ENCODE measurements around the gene COMMD7. TPM values are rescaled to one million over a fixed set of nuclear protein-coding genes. Genes with fewer than 3 reads are reported as not detected.

The COMMD7 gene
- total RNA-seq, 1 experiment from 2014 or later, result 13.2 TPM

- TF ChIP-seq MAX (IDR thresholded peaks at IDR 0.05), result no peak
- no peak for TF ChIP-seq SP1 (IDR thresholded peaks at IDR 0.05; ENCODE audit: low read depth)
- TF ChIP-seq ZBTB33 (IDR thresholded peaks at IDR 0.05; ENCODE audit: extremely low read depth, insufficient replicate concordance, low read length), result no peak
- no peak for TF ChIP-seq EZH2phosphoT487 (IDR thresholded peaks at IDR 0.05; ENCODE audit: borderline replicate concordance)
- TF ChIP-seq SRF (IDR thresholded peaks at IDR 0.05; ENCODE audit: low read depth), result no peak
- TF ChIP-seq CEBPB (IDR thresholded peaks at IDR 0.05; ENCODE audit: low read depth), result no peak
- no peak for TF ChIP-seq ZNF274 (IDR thresholded peaks at IDR 0.05; ENCODE audit: low read depth, low read length)
- no peak for TF ChIP-seq CBX3 (IDR thresholded peaks at IDR 0.05; ENCODE audit: low read depth)
- no peak for TF ChIP-seq FOSL1 (IDR thresholded peaks at IDR 0.05; ENCODE audit: low read depth)
These were observed 70.8 kb downstream of the COMMD7 start (continued) for GRCh38 chr20:32672394-32672981.

GRCh38 chr20:32670773-32671455 lies 72.4 kb downstream of the COMMD7 start:
- ChIA-PET POLR2A (no interaction called here), CTCF (interaction anchor here (5.9 kb wide), 1 partner anchor 107 kb away, joined by 185 read pairs; no protein-coding TSS in a partner anchor), RAD21 (ENCODE audit: low non-redundant PET in 1 of 2, low total read pairs in 2 of 2, uncharacterized antibody in 2 of 2, unreplicated experiment in 2 of 2) (no interaction called here)
- H3K36me3 ChIP-seq (ENCODE audit: control insufficient read depth in 1 of 2, insufficient read depth in 2 of 2, low read length in 2 of 2), result no peaks in the 10 kb centered on the region
- no peak overlapping the region for H3K9ac ChIP-seq (ENCODE audit: low read length)
- peaks cover 2 to 3% of the 10 kb centered on the region in 2 experiments for H3K4me1 ChIP-seq (ENCODE audit: control insufficient read depth in 1 of 2, insufficient read depth in 2 of 2, low read length in 2 of 2)
- H3K9me3 ChIP-seq (ENCODE audit: control insufficient read depth in 1 of 2, insufficient read depth in 1 of 2, low read depth in 1 of 2, low read length in 2 of 2), result no peaks in the 10 kb centered on the region
- BruUV-seq (replicated peaks), result no TSS peak
- no peak overlapping the region for H2AFZ ChIP-seq (ENCODE audit: low read depth, low read length, poor library complexity, severe bottlenecking)
- intact Hi-C loops (cut with micrococcal nuclease), result no loop called here
- H3K79me2 ChIP-seq (ENCODE audit: insufficient read depth, low read length), result no peaks in the 10 kb centered on the region
- H3K9me2 ChIP-seq (ENCODE audit: insufficient read depth), result no peaks in the 10 kb centered on the region
- no peaks in the 10 kb centered on the region for H4K20me1 ChIP-seq (ENCODE audit: insufficient read depth)
- H3K4me3 ChIP-seq (replicated peaks in 1 of 2; ENCODE audit: low read depth in 1 of 2, low read length in 2 of 2), result no peak overlapping the region
- ATAC-seq (no peak), DNase-seq (ENCODE audit: low read depth, low spot score) (no peak)
- H3K4me2 ChIP-seq (ENCODE audit: low read length), result no peak overlapping the region
- no peak overlapping the region for H3K27ac ChIP-seq (ENCODE audit: low read depth, low read length)
- no peaks in the 10 kb centered on the region for H3K27me3 ChIP-seq (ENCODE audit: insufficient read depth, low read length)
- no peak for TF ChIP-seq CEBPB (IDR thresholded peaks at IDR 0.05; ENCODE audit: low read depth)
- no peak for TF ChIP-seq ZFX (IDR thresholded peaks at IDR 0.05)
- no peak for TF ChIP-seq ZNF274 (IDR thresholded peaks at IDR 0.05; ENCODE audit: low read depth, low read length)
- no peak for TF ChIP-seq REST (IDR thresholded peaks at IDR 0.05; ENCODE audit: low read depth)
- no peak for TF ChIP-seq TCF7L2 (IDR thresholded peaks at IDR 0.05; ENCODE audit: borderline replicate concordance, extremely low read depth, insufficient read depth, insufficient read length)
- TF ChIP-seq ELF1 (IDR thresholded peaks at IDR 0.05; ENCODE audit: borderline replicate concordance, low read depth), result no peak
- TF ChIP-seq POLR2AphosphoS5 (IDR thresholded peaks at IDR 0.05; ENCODE audit: low read depth, low read length), result no peak
- TF ChIP-seq POLR2A (IDR thresholded peaks at IDR 0.05; ENCODE audit: borderline replicate concordance, extremely low read depth, insufficient read depth, insufficient read length), result no peak
- no peak for TF ChIP-seq SRF (IDR thresholded peaks at IDR 0.05; ENCODE audit: low read depth)
- no peak for TF ChIP-seq CTCF (IDR thresholded peaks at IDR 0.05 in 2 of 3, conservative IDR thresholded peaks at IDR 0.05 in 1 of 3; ENCODE audit: borderline replicate concordance in 1 of 3, insufficient read depth in 1 of 3, low read depth in 2 of 3, low read length in 2 of 3)
- no peak for TF ChIP-seq MAX (IDR thresholded peaks at IDR 0.05)

Measured in HCT116 (cell line).